ENCODE results near the gene FOXA2.
"Not testable (repeated sequence)": the region's sequence is repeated elsewhere in the genome, so short reads cannot be mapped to it uniquely, and the experiment has no call there.

Gene FOXA2

GRCh38 chr20:22611636-22612035 lies 27.3 kb upstream of the FOXA2 start:
- Histone ChIP-seq H3K9ac (ENCODE audit: low read depth, low read length) (no peak overlapping the region), H3K4me3 (ENCODE audit: low read length) (no peak overlapping the region), H3K36me3 (ENCODE audit: insufficient read depth, low read depth, low read length) (no peaks in the 10 kb centered on the region), H3K27ac (ENCODE audit: low read length) (no peak overlapping the region), H3K27me3 (ENCODE audit: insufficient read depth, low read length) (peaks cover 12% of the 10 kb centered on the region; the same call in 1 of the 2 replicates), H3K4me1 (ENCODE audit: insufficient read depth, low read length) (peaks cover 17% of the 10 kb centered on the region; the same call in 1 of the 2 replicates), H3K9me3 (ENCODE audit: insufficient read depth, low read depth, low read length) (peaks cover 2% of the 10 kb centered on the region)

- no peak overlapping the region for H3K4me3 ChIP-seq (ENCODE audit: low read length)
- peaks cover 19% of the 10 kb centered on the region for H3K27me3 ChIP-seq (ENCODE audit: insufficient read depth, low read length)
- peaks cover 2% of the 10 kb centered on the region for H3K9me3 ChIP-seq (ENCODE audit: insufficient read depth, low read depth, low read length)
- no peak overlapping the region for H3K27ac ChIP-seq (ENCODE audit: low read length)
- H3K9ac ChIP-seq (ENCODE audit: low read depth, low read length) = no peak overlapping the region
- no peaks in the 10 kb centered on the region for H3K36me3 ChIP-seq (ENCODE audit: insufficient read depth, low read depth, low read length)
- peaks cover 21% of the 10 kb centered on the region; the same call in 1 of the 2 replicates for H3K4me1 ChIP-seq (ENCODE audit: insufficient read depth, low read length)
Observed at GRCh38 chr20:22607695-22608094, 23.3 kb upstream of the FOXA2 start.

- no peak overlapping the region for H3K4me3 ChIP-seq (ENCODE audit: low read length)
- H3K27ac ChIP-seq (ENCODE audit: low read length) = no peak overlapping the region
- peaks cover 31% of the 10 kb centered on the region for H3K27me3 ChIP-seq (ENCODE audit: insufficient read depth, low read length)
- no peaks in the 10 kb centered on the region for H3K9me3 ChIP-seq (ENCODE audit: insufficient read depth, low read depth, low read length)
- H3K9ac ChIP-seq (ENCODE audit: low read depth, low read length) = no peak overlapping the region
- peaks cover 18% of the 10 kb centered on the region; the same call in 1 of the 2 replicates for H3K4me1 ChIP-seq (ENCODE audit: insufficient read depth, low read length)
- no peaks in the 10 kb centered on the region for H3K36me3 ChIP-seq (ENCODE audit: insufficient read depth, low read depth, low read length)
Observed at GRCh38 chr20:22604815-22605214, 20.4 kb upstream of the FOXA2 start.

- Histone ChIP-seq H3K27ac (ENCODE audit: low read length) (no peak overlapping the region), H3K4me1 (ENCODE audit: insufficient read depth, low read length) (peaks cover 4% of the 10 kb centered on the region; the same call in 1 of the 2 replicates), H3K27me3 (ENCODE audit: insufficient read depth, low read length) (peaks cover 34% of the 10 kb centered on the region; the same call in 1 of the 2 replicates), H3K9me3 (ENCODE audit: insufficient read depth, low read depth, low read length) (no peaks in the 10 kb centered on the region), H3K36me3 (ENCODE audit: insufficient read depth, low read depth, low read length) (no peaks in the 10 kb centered on the region), H3K9ac (ENCODE audit: low read depth, low read length) (no peak overlapping the region), H3K4me3 (ENCODE audit: low read length) (no peak overlapping the region)
Observed at GRCh38 chr20:22601361-22602141, 17.2 kb upstream of the FOXA2 start.

- not testable (repeated sequence) for H3K27ac ChIP-seq (ENCODE audit: low read length); H3K9ac ChIP-seq (ENCODE audit: low read depth, low read length); H3K36me3 ChIP-seq (ENCODE audit: insufficient read depth, low read depth, low read length); H3K4me1 ChIP-seq (ENCODE audit: insufficient read depth, low read length); H3K4me3 ChIP-seq (ENCODE audit: low read length); H3K9me3 ChIP-seq (ENCODE audit: insufficient read depth, low read depth, low read length)
- peaks cover 55% of the 10 kb centered on the region; the same call in 1 of the 2 replicates for H3K27me3 ChIP-seq (ENCODE audit: insufficient read depth, low read length)
Observed at GRCh38 chr20:22599258-22599657, 14.9 kb upstream of the FOXA2 start.

- Histone ChIP-seq H3K4me3 (ENCODE audit: low read length) (no peak overlapping the region), H3K27ac (ENCODE audit: low read length) (no peak overlapping the region), H3K27me3 (ENCODE audit: insufficient read depth, low read length) (peaks cover 46% of the 10 kb centered on the region), H3K9ac (ENCODE audit: low read depth, low read length) (no peak overlapping the region), H3K9me3 (ENCODE audit: insufficient read depth, low read depth, low read length) (no peaks in the 10 kb centered on the region), H3K4me1 (ENCODE audit: insufficient read depth, low read length) (no peaks in the 10 kb centered on the region), H3K36me3 (ENCODE audit: insufficient read depth, low read depth, low read length) (no peaks in the 10 kb centered on the region)
Observed at GRCh38 chr20:22597303-22597702, 12.9 kb upstream of the FOXA2 start.

- no peak overlapping the region for H3K27ac ChIP-seq (ENCODE audit: low read length)
- peaks cover 86% of the 10 kb centered on the region for H3K27me3 ChIP-seq (ENCODE audit: insufficient read depth, low read length)
- H3K36me3 ChIP-seq (ENCODE audit: insufficient read depth, low read depth, low read length) = no peaks in the 10 kb centered on the region
- peak overlapping the region; percentile 14; the same call in 1 of the 2 replicates for H3K4me3 ChIP-seq (ENCODE audit: low read length)
- peaks cover 6% of the 10 kb centered on the region; the same call in 1 of the 2 replicates for H3K9me3 ChIP-seq (ENCODE audit: insufficient read depth, low read depth, low read length)
- peaks cover 16% of the 10 kb centered on the region; the same call in 1 of the 2 replicates for H3K4me1 ChIP-seq (ENCODE audit: insufficient read depth, low read length)
- H3K9ac ChIP-seq (ENCODE audit: low read depth, low read length) = no peak overlapping the region
Observed at GRCh38 chr20:22590662-22591061, 6.3 kb upstream of the FOXA2 start.

GRCh38 chr20:22586645-22587310 lies 2.4 kb upstream of the FOXA2 start:
- Histone ChIP-seq H3K4me3 (ENCODE audit: low read length) (peak overlapping the region; percentile 50; the same call in 1 of the 2 replicates), H3K9ac (ENCODE audit: low read depth, low read length) (no peak overlapping the region), H3K27me3 (ENCODE audit: insufficient read depth, low read length) (peaks cover 99% of the 10 kb centered on the region), H3K36me3 (ENCODE audit: insufficient read depth, low read depth, low read length) (no peaks in the 10 kb centered on the region), H3K4me1 (ENCODE audit: insufficient read depth, low read length) (peaks cover 16% of the 10 kb centered on the region; the same call in 1 of the 2 replicates), H3K9me3 (ENCODE audit: insufficient read depth, low read depth, low read length) (peaks cover 7% of the 10 kb centered on the region; the same call in 1 of the 2 replicates), H3K27ac (ENCODE audit: low read length) (no peak overlapping the region)

GRCh38 chr20:22585786-22586493 lies 1.6 kb upstream of the FOXA2 start:
- H3K4me3 ChIP-seq (ENCODE audit: low read length) = no peak overlapping the region

GRCh38 chr20:22584922-22585785 lies 782 bp upstream of the FOXA2 start:
- peaks cover 12% of the 10 kb centered on the region; the same call in 1 of the 2 replicates for H3K9me3 ChIP-seq (ENCODE audit: insufficient read depth, low read depth, low read length)
- H3K4me1 ChIP-seq (ENCODE audit: insufficient read depth, low read length) = peaks cover 7% of the 10 kb centered on the region; the same call in 1 of the 2 replicates
- no peak overlapping the region for H3K27ac ChIP-seq (ENCODE audit: low read length)
- peak overlapping the region; percentile 45; the same call in 1 of the 2 replicates for H3K4me3 ChIP-seq (ENCODE audit: low read length)
- peaks cover 99% of the 10 kb centered on the region for H3K27me3 ChIP-seq (ENCODE audit: insufficient read depth, low read length)
- no peaks in the 10 kb centered on the region for H3K36me3 ChIP-seq (ENCODE audit: insufficient read depth, low read depth, low read length)
- no peak overlapping the region for H3K9ac ChIP-seq (ENCODE audit: low read depth, low read length)

More at GRCh38 chr20:22585786-22586493, 1.6 kb upstream of the FOXA2 start:
- H3K9ac ChIP-seq (ENCODE audit: low read depth, low read length) = no peak overlapping the region
- H3K4me1 ChIP-seq (ENCODE audit: insufficient read depth, low read length) = peaks cover 15% of the 10 kb centered on the region; the same call in 1 of the 2 replicates
- no peak overlapping the region for H3K27ac ChIP-seq (ENCODE audit: low read length)
- peaks cover 7% of the 10 kb centered on the region; the same call in 1 of the 2 replicates for H3K9me3 ChIP-seq (ENCODE audit: insufficient read depth, low read depth, low read length)
- H3K27me3 ChIP-seq (ENCODE audit: insufficient read depth, low read length) = peaks cover 99% of the 10 kb centered on the region
- no peaks in the 10 kb centered on the region for H3K36me3 ChIP-seq (ENCODE audit: insufficient read depth, low read depth, low read length)

Measured in iPS-20b (cell line).